Esophagus squamous epithelium (tissue), 5 donors: ENCODE data around the gene NFIB. TPM values are rescaled to one million over a fixed set of nuclear protein-coding genes. Genes with fewer than 3 reads are reported as not detected.

ENCODE experiments used
- DNase-seq: peaks from one replicate; lab custom pipeline; 2025; lab: John Stamatoyannopoulos, UW
- H3K27ac ChIP-seq, 4 donors: fragments of 200-600 bp; sonication (generic); one replicate each; pipeline ENCODE4 v1.5.1; 2016 to 2019; ENCODE audit warnings: mild to moderate bottlenecking in 1 of 4
- H3K27me3 ChIP-seq, 4 donors: fragments of 200-600 bp; sonication (generic); 1 replicate in 3 of 4; 2 replicates in 1 of 4; pipeline versions ENCODE4 v1.5.1 to v1.6.0; 2017 to 2021; ENCODE audit warnings: antibody characterized with exemption in 1 of 4
- H3K36me3 ChIP-seq, 3 donors: fragments of 200-600 bp; sonication (generic); one replicate each; pipeline ENCODE4 v1.5.1; 2016 to 2019
- H3K4me1 ChIP-seq, 3 donors: fragments of 200-600 bp; sonication (generic); one replicate each; pipeline ENCODE4 v1.5.1; 2017 to 2019
- H3K4me3 ChIP-seq, 4 donors: fragments of 200-600 bp; sonication (generic); 1 replicate in 3 of 4; 2 replicates in 1 of 4; pipeline ENCODE4 v1.5.1; 2016 to 2019; ENCODE audit warnings: mild to moderate bottlenecking in 2 of 4, moderate library complexity in 1 of 4
- H3K9me3 ChIP-seq, 3 donors: fragments of 200-600 bp; sonication (generic); one replicate each; pipeline ENCODE4 v1.5.1; 2016 to 2019
- CTCF ChIP-seq, 6 experiments: fragments of 450-650 bp in 4 of 6; fragments of 200-600 bp in 2 of 6; sonication (generic) in 2 of 6; IDR thresholded peaks; one replicate each; pipeline ENCODE4 v1.5.1; 2016 to 2019; ENCODE audit warnings: antibody characterized with exemption in 6 of 6, mild to moderate bottlenecking in 4 of 6, moderate library complexity in 4 of 6
- POLR2A ChIP-seq, 4 donors: fragments of 450-650 bp; IDR thresholded peaks; one replicate each; pipeline ENCODE4 v1.6.1; 2017; ENCODE audit warnings: antibody characterized with exemption in 4 of 4, mild to moderate bottlenecking in 4 of 4, moderate library complexity in 3 of 4
- WGBS, 2 donors: methylation state at CpG; one replicate each; pipeline ENCODE4 v1.1.5; 2018; 5-methylcytosine and 5-hydroxymethylcytosine counted together
- intact Hi-C: fragments of 100-400 bp; cut with DNase I; formaldehyde crosslinking; loops from one replicate; pipeline ENCODE4 v1.15.0; 2022
- total RNA-seq, 4 donors: library from RNA; depleted of rRNA; stranded (reverse); fragments of >200 nt; gene quantifications; one replicate each; pipeline ENCODE4 v1.1.0, GENCODE V29; 2016
- donor health status: DM: yes; HTN: yes; CAD: no.

The NFIB gene
- total RNA-seq, 4 donors from 2014 or later: 16.8 to 38.1 (median 23.0) TPM

GRCh38 chr9:14273696-14274121, 40.2 kb downstream of the NFIB start:
- no peaks in the 10 kb centered on the region for H3K27me3 ChIP-seq
- intact Hi-C loops: no loop called here
- H3K4me1 ChIP-seq: peaks cover 9 to 81% (median 45%) of the 10 kb centered on the region in 3 donors
- no peaks in the 10 kb centered on the region for H3K9me3 ChIP-seq
- no peak for DNase-seq
- peak overlapping the region in 3 of 4 donors; percentile 31 to 62 (median 60) for H3K27ac ChIP-seq
- TF ChIP-seq CTCF (IDR thresholded peaks at IDR 0.05) (no peak), POLR2A (IDR thresholded peaks at IDR 0.05) (no peak)
- 35 to 55% methylated on average over 4 of the region's 4 CpGs for WGBS, 2 donors
- peak overlapping the region in 1 of 4 donors; percentile 6 for H3K4me3 ChIP-seq
- H3K36me3 ChIP-seq: no peaks in the 10 kb centered on the region

GRCh38 chr9:14272927-14273528, 40.9 kb downstream of the NFIB start:
- peaks cover 9 to 74% (median 40%) of the 10 kb centered on the region in 3 donors for H3K4me1 ChIP-seq

GRCh38 chr9:14271093-14271673, 42.8 kb downstream of the NFIB start:
- Histone ChIP-seq H3K4me1 (peaks cover 9 to 57% (median 29%) of the 10 kb centered on the region in 3 donors), H3K4me3 (no peak overlapping the region), H3K27ac (peak overlapping the region in 3 of 4 donors; percentile 17 to 25 (median 17)), H3K27me3 (no peaks in the 10 kb centered on the region), H3K9me3 (no peaks in the 10 kb centered on the region), H3K36me3 (no peaks in the 10 kb centered on the region)
- 27 to 31% methylated on average over 7 of the region's 7 CpGs for WGBS, 2 donors
- no peak for DNase-seq
- TF ChIP-seq POLR2A (IDR thresholded peaks at IDR 0.05): no peak
- no peak for TF ChIP-seq CTCF (IDR thresholded peaks at IDR 0.05)
- intact Hi-C loops: no loop called here

More at GRCh38 chr9:14272927-14273528, 40.9 kb downstream of the NFIB start:
- no peaks in the 10 kb centered on the region for H3K27me3 ChIP-seq
- no peak for DNase-seq
- intact Hi-C loops: no loop called here
- H3K36me3 ChIP-seq: no peaks in the 10 kb centered on the region
- TF ChIP-seq CTCF (IDR thresholded peaks at IDR 0.05): no peak
- TF ChIP-seq POLR2A (IDR thresholded peaks at IDR 0.05): no peak
- no peaks in the 10 kb centered on the region for H3K9me3 ChIP-seq
- H3K4me3 ChIP-seq: peak overlapping the region in 1 of 4 donors; percentile 6
- 22 to 27% methylated on average over 7 of the region's 7 CpGs for WGBS, 2 donors
- peak overlapping the region in 3 of 4 donors; percentile 31 to 62 (median 60) for H3K27ac ChIP-seq

GRCh38 chr9:14270358-14271092, 43.4 kb downstream of the NFIB start:
- TF ChIP-seq CTCF (IDR thresholded peaks at IDR 0.05) (no peak), POLR2A (IDR thresholded peaks at IDR 0.05) (no peak)
- 51 to 55% methylated on average over 4 of the region's 4 CpGs for WGBS, 2 donors
- Histone ChIP-seq H3K4me3 (no peak overlapping the region), H3K9me3 (no peaks in the 10 kb centered on the region), H3K27ac (peak overlapping the region in 2 of 4 donors; percentile 17 to 25), H3K36me3 (no peaks in the 10 kb centered on the region), H3K27me3 (no peaks in the 10 kb centered on the region), H3K4me1 (peaks cover 9 to 50% (median 29%) of the 10 kb centered on the region in 3 donors)
- no peak for DNase-seq
- intact Hi-C loops: no loop called here

- H3K27me3 ChIP-seq: no peaks in the 10 kb centered on the region
- no peak overlapping the region for H3K27ac ChIP-seq
- TF ChIP-seq CTCF (IDR thresholded peaks at IDR 0.05): no peak
- no peak for TF ChIP-seq POLR2A (IDR thresholded peaks at IDR 0.05)
- no peak overlapping the region for H3K4me3 ChIP-seq
- H3K4me1 ChIP-seq: peaks cover 9 to 44% (median 24%) of the 10 kb centered on the region in 3 donors
- DNase-seq: no peak
- intact Hi-C loops: no loop called here
- no peaks in the 10 kb centered on the region for H3K36me3 ChIP-seq
- H3K9me3 ChIP-seq: no peaks in the 10 kb centered on the region
These were observed 44.0 kb downstream of the NFIB start for GRCh38 chr9:14269916-14270315.
